ENCODE measurements around the gene SEZ6L2.
"Not testable (repeated sequence)": the region's sequence is repeated elsewhere in the genome, so short reads cannot be mapped to it uniquely, and the experiment has no call there.

Gene SEZ6L2

DNA sequence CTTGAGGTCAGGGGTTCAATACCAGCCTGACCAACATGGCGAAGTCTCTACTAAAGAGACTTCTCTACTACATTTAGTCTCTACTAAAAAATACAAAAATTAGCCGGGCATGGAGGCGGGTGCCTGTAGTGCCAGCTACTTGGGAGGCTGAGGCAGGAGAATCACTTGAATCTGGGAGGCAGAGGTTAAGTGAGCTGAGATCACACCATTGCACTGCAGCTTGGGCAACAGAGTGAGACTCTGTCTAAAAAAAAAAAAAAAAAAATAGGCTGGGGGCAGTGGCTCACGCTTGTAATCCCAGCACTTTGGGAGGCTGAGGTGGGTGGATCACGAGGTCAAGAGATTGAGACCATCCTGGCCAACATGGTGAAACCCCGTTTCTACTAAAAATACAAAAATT, 10.5 kb upstream of the SEZ6L2 start:
- DNase-seq = not testable (repeated sequence)

DNA sequence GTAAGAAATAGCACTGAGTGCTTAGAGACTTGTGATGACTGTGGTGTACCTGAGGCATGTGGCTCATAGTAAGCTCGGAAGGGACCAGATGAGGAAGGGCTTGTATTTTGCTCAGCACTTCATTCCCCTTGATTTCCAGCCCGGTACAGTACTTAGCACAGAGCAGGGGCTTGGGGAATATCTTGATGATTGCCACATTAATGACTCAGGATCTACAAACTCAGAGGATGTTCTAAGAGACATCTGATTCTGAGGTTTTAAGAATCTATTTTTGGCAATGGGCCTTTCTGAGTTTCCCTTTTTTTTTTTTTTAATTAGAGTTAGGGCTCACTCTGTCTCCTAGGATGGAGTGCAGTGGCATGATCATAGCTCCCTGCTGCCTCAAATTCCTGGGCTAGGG, 10.0 kb upstream of the SEZ6L2 start:
- no peak for DNase-seq

DNA sequence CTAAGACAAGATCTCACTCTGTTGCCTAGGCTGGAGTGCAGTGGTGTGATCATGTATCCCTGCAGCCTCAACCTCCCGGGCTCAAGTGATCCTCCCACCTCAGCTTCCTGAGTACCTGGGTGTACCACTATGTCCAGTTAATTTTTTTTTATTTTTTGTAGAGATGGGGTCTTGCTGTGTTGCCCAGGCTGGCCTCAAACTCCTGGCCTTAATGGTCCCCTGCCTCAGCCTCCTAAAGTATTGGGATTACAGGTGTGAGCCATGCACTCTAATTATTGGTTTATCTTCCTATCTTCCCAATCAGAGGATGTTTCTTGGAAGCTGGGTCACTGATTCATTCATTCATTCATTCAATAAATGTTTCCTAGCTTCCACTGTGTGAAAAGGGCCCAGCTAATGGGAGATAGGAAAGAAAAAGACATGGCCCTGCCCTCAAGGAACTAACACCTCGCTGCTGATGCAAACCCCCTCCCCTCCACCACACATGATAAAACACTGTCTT, 9.4 kb upstream of the SEZ6L2 start:
- no peak for DNase-seq

DNA sequence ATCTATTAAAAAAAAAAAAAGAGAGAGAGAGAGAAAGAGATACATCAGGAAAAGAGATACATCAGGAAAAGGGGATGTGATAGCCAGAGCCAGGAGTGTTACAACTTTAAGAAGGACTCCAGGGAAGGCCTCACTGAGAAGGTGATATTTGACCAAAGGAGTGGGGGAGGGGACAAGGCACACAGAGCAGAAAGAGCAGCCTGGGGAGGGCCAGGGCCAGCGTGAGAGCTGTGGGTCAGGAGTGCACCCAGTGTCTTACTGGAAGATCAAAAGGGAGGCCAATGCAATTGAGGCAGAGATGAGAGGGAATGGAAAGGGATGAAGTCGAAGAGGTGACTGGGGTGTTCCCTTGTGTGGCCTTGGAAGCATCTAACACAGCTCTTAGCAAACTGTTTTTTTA, 8.6 kb upstream of the SEZ6L2 start:
- DNase-seq = no peak

DNA sequence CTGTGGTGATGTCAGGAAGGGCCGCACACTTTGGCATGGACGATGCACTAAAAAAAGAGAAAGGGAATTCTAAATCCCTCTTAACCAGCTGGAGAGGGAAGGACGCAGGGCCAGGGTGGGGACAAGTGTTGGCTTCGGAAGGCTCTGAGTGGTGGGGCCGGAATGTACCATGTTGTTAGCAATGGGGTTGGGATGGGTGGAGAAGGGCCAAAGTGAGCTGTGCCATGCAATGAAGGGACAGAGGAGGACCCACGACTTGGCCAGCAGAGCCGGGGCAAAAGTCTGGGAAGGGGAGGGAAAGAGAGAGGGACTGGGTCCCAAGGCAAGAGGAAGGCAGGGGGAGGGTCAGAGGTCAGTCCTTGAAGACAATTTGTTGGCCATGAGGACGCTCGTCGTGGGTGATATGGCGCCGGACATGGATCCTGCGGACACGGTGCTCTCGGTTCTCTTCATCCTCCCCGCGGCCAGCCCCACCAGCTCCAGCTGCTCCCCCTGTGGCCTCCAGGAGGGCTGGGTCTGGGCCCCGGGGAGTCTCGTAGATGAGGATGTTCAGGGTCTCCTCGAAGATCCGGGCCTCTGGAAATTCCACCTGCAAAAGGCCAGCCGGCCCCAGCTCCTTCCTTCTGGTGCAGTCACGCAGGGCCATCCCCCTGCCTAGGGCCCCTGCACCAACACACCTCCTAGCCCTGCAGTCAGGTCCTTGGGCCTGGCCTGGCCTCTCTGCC, 7.3 kb upstream of the SEZ6L2 start:
- no peak for DNase-seq

DNA sequence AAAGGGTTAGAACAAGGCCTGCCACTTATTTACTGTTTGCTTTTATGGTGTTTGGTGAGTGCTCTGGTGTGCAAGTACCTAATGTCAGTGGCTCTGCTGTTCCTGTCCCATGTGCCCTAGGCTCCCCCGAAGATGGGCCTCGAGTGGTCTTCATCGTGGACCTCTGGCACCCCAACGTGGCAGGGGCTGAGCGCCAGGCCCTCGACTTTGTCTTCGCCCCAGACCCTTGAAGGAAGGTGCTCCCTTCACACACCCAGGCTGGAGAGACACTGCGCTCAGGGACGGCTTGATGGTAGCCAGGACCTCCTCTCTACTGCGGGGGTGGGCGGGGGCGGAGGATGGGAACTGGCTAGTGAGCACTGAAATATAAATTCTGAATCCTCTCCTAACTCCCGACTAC, 6.3 kb upstream of the SEZ6L2 start:
- DNase-seq = no peak

DNA sequence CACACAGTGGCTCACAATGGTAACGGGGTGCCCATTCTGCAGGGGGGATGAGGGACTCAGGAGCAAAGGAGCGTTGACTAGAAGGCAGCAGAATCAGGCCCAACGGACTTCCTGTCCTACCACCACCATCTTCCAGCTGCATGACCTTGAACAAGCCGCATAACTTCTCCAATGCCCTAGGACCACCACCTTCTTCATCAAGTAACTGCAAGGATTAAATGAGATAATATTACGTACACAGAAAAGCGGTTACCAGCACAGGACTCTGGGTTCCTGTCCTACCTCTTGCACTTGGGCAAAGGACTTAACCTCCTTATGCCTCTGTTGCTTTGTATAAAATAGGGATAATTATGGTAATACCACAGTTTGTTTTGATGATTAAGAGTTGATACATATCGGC, 5.6 kb upstream of the SEZ6L2 start:
- no peak for DNase-seq

DNA sequence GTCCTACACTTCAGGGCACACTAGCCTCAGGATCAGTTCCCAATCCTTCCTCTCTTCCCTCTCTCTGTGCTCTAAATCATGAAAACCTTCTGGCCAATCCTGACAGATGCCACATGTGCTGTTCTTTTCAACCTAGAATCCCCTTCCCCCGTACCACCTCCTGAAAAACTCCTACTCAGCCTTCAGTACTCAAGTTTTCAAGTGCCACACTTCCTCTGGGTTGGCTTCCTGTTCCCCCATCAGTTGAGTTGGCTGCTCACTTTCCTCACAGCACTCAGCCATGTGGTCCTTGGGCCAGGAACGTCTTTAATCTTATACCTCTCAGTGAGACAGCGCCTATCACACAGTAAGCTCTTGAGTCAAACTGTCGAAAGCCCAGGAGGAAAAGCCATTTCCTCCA, 4.2 kb upstream of the SEZ6L2 start:
- no peak for DNase-seq

DNA sequence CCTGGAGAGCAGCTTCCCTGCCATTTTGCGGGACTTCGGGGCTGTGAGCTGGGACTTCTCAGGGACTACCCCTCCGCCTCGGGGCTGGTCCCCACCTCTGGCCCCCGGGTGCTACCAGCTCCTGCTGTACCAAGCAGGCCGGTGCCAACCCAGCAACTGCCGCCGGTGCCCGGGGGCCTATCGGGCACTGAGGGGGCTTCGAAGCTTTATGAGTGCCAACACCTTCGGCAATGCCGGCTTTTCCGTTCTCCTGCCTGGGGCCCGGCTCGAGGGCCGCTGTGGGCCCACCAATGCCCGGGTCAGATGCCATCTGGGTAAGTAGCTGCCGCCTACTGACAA, 2.2 kb upstream of the SEZ6L2 start:
- DNase-seq = no peak

DNA sequence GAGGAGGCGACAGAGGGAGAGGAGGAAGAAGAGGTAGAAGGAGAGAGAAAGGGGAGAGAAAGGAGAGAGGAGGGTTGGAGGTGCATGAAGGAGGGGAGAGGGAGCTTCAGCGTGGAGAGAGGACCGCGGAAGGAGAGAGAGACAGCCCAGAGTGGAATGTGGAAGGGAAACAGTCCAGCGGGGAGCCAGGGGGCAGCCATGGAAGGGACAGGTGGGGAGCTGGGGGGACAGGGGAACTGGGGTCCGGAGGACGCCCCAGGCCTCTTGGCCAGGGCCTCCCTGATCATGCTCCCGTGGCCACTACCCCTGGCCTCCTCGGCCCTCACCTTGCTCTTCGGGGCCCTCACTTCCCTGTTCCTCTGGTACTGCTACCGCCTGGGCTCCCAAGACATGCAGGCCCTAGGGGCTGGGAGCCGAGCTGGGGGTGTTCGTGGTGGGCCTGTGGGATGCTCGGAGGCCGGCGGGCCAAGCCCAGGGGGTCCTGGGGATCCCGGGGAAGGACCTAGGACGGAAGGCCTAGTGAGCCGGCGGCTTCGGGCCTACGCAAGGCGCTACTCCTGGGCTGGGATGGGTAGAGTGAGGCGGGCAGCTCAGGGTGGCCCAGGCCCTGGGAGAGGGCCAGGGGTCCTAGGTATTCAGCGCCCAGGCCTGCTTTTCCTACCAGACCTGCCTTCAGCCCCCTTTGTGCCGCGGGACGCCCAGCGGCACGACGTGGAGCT, 1.7 kb upstream of the SEZ6L2 start:
- DNase-seq = no peak

DNA sequence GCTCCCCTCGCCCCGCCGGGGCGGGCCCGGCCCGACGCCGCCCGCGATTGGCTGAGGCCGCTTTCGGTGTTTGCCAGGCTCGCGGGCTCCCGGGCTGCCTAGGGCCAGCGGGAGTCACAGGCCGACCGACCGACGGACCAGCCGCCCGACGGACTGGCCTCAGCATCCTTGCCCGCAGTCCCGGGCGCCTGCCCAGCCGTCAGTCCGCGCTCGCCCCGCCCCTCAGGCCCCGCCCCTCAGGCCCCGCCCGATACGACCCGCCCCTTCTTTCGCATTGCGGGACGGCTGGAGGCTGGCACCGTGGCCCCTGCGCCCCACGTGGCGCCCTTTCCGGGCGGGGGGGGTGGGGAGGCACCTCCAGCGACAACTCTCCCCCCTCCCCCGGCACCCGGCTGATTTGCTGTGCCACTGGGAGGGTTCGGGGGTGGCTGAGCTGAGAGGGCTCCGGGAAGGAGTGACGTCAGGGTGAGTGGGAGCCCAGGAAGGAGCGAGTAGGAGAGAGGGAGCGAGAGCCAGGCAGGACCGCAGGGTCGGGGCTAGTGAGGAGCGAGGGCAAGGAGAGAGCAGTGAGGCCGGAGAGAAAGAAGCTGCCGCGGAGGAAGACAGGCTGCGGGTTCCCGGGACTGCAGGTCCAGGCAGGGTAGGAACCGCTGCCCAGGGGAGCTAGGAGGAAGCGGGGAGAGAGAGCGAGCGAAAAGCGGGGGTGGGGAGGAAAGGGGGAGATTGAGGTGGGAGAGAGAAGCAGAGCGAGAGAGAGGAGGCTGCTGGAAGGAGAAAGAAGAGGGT, 945 bp upstream of the SEZ6L2 start, which contains the start of gene ASPHD1:
ASPHD1 (plus strand) TSS at position 387 of the 786 bp plus-strand sequence. CDS start 484 bp downstream, outside the sequence.
- DNase-seq = peak; percentile 30 to 82 (median 74)

DNA sequence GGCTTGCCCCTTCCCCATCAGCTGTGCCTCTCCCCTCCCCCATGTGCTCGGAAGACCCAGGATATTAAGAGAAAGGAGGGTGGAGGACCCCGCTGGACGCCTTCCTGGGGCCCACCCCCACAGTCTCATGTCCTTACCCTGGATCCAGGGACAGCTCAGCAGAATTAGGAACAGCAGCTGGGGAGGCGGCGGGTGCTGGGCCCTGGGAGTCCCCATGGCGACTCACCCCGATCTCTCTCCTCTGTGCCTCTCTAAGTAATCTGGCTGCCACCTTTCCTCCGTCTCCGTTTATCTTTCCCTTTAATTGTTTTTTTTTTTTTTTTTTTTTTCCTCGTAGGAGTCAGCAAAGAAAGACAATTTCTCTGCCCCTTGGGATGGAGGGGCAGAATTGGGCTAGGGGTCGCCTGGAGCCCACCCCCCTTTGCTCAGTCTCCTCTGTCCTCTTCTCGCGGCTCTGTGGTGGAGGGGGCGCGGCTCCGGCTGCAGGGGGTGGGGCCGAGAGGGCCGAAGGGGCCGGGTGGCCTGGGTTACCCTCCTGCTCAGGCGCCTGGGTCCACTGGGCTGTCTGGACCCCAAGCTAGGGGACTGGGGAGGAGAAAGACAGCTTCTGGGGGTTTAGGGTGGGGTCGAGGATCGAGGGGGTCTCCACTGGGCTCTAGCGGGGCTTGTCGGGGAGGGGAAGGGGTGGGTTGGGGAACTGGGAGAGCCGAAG, 390 bp downstream of the SEZ6L2 start:
- peak; percentile 34 to 79 (median 43) for DNase-seq

DNA sequence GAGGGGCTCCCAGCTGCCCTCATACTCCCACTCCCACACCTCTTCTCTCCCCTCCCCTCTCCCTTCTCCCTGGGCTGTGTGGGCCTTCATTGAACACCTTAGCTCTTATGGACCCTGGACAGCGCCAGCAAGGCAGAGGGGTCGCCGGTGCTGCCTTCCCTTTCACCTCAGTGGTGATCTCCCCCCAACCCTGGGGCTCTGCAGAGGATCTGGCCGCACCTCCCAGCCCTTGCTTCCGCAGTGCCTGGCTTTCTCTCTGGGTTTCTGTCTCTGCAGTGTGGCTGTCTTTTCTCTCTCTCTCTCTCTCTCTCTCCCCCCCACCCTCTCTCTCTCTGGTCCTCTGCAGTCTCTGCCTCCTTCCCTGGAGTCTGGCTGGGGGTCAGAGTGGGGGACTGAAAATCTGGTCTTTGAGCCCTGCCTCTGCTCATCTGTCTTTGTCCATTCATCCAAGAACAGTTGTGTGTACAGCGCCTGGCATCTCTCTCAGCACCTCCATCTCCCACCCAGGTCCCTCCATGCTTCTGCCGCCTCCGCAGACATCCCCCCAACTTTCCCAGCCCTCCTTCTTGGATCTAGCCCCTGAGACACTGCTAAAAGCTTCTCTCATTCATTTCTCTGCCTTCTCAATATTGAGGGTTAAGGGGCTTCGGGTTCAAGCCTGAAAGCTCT, 1.1 kb downstream of the SEZ6L2 start:
- no peak for DNase-seq

DNA sequence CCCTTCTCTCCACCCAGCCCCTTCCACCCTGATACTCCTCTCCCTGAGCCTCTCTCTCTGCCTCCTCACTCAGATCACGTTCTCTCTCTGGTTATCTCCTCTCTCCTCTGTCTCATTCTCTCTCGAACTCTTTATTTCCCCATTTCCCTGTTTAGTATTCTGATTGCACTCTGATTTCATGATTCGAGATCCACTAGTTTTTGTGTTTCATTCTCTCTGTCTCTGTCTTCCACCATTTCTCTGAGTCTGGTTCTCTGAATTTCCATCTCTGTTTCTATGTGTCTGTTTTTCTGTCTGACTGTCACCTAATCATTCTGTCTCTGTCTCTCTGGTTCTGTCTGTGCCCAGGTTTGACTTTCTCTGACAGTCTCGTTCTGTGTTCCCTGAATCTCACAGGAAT, 2.0 kb downstream of the SEZ6L2 start:
- DNase-seq = no peak

DNA sequence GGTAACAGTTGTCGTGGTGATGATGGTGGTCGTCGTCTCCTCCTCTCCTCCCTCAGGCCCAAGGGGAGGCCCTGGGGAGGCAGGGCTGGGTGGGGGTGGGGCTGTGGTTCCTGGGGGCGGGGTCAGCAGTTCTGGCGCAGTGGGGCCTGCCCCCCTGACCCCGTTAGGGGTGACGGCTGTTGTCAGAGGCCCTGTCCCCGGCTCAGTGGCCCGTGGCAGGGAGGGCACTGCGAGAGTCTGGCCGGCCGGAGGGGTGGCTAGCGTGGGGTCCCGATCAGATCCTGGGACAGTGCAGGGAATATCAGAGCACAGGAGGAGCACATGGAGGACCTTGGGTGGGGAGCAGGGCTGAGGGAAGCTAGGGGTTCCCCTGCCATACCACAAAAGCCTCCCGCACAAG, 2.5 kb downstream of the SEZ6L2 start:
- no peak for DNase-seq

DNA sequence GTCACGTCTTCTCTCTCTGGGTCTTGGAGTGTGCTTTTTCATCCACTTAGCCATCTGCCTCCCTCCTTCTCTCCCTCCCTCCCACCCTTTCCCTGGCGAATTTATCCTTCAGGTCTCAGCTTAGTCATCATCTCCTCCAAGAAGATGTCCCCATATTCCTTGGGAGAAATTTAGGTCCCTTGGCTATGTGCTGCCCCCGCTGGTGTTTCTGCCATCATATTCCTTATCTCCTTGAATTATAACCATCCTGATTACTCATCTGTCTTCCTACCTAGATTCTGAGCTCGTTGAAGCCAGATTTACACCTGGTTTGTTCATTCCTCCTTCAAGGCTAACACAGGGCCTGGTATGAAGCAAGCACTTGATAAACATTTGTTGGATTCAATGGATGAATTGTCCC, 5.0 kb downstream of the SEZ6L2 start:
- no peak for DNase-seq

DNA sequence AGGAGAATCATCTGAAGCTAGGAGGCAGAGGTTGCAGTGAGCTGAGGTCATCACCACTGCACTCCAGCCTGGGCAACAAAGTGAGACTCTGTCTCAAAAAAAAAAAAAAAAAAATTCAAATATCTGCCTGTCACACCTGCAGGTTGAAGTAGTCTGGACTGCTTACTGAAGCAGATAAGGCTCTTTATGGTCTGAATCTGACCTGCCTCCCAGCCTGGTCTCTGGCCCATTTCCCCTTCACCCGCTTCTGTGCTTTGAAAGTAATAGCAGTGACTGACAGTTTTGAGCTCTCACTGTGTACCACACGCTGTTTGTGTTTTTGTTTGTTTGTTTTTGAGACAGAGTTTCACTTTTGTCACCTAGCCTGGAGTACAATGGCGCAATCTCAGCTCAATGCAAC, 5.8 kb downstream of the SEZ6L2 start:
- no peak for DNase-seq

DNA sequence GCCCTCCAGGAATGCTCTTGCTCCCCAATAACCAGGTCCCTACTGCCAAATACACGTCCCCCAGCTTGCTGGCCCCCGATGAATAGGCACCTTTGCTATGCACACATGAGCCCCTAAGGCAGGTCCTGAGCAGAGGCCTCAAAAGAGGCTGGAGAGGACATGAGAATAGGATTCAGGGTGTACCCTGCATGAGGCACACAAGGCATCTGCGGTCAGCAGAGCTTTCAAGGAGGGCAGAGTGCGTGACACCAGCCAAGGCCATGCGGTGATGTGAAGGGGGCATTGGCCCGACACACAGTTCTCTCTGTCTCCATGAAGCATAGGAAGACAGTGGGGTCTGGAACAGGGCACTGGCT, 6.9 kb downstream of the SEZ6L2 start:
- DNase-seq = no peak

DNA sequence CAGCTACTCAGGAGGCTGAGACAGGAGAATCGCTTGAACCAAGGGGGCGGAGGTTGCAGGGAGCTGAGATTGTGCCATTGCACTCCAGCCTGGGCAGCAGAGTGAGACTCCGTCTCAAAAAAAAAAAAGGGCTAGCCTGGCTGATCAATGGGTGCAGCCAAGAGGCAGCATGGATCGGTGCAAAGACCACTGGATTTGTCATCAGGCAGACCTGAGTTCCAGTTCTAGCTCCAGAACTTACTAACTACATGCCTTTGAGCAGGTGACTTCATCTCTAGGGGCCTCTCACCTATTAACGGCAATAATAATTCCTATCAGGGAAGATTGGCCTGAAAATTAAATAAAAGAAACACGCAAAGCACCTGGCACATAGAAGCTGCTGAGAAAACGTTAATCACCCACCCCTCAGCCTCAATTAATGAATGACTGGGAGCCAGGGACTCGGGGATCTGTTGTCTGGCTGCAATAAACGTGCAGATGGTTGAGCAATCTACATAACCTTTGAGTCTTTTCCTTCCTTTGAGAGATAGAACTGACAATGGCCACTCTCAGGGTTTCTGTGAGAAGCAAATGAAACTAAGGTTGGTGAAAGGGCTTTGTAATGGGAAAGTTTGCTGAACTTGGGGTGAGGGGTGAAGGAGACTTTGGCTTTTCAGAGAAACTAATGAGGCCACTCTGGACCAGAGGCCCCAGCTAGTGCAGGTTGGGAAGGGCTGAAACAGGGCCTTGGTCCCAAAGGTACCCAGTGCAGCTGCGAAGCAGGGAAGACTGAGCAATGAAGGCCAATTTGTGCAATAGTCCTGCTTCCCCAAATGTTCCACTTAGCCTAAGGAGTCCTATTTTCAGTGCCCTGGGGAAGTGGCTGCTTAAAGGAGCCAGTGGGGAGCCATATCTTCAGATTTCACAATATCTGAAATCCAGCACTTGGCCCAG, 7.6 kb downstream of the SEZ6L2 start:
- no peak for DNase-seq

DNA sequence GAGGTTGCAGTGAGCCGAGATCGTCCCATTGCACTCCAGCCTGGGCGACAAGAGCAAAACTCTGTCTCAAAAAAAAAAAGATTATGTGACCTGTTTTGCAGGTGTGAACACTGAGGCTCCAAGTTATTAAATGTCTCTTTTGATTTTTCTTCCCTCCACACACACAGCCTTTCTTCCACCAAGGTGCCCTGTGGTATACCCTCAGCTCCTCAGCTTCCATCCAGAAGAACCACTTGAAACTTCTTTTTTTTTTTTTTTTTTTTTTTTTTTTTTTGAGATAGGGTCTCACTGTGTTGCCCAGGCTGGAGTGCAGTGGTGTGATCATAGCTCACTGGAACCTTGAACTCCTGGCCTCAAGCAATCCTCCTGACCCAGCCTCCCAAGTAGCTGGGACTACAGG, 10.0 kb downstream of the SEZ6L2 start:
- DNase-seq = not testable (repeated sequence)

DNA sequence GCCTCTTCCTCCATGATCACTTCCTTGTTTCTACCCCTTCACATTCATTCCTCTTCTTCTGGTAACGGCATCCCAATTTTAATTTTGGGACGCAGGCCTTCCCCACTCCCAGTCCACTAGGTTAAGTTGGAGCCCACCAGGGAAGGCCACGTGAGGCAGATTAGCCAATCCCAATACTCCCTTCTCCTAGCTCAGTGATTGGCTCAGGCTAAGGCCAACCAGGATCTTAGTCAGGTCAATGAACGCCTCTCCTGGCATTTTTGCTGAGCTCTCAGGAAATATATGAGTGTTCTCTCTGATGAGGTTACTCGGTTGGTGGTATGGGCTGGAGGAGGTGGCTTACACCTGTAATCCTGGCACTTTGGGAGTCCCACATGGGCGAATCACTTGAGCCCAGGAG, 15.4 kb downstream of the SEZ6L2 start:
- no peak for DNase-seq
